Mesenchymal stem cell (in vitro differentiated cells and primary cell): Measurements from ENCODE around the gene GOLGA6L6.
"Not testable (repeated sequence)": the region's sequence is repeated elsewhere in the genome, so short reads cannot be mapped to it uniquely, and the experiment has no call there.

Experiments used
- DNase-seq: peaks from one replicate; pipeline ENCODE4 v3.0.0-alpha.2; 2013
- H2AFZ ChIP-seq: one replicate; pipeline ENCODE4 v1.6.1; 2013; ENCODE audit warnings: low read depth, mild to moderate bottlenecking, control low read depth, inconsistent platforms, low read length, moderate library complexity
- H2AK5ac ChIP-seq: 2 replicates; pipeline ENCODE4 v1.6.1; 2013; ENCODE audit warnings: low read length, moderate library complexity, mild to moderate bottlenecking, inconsistent platforms; ENCODE audit not compliant: severe bottlenecking
- H2BK120ac ChIP-seq: one replicate; pipeline ENCODE4 v1.6.1; 2013; ENCODE audit warnings: low read depth, mild to moderate bottlenecking, inconsistent platforms, low read length, moderate library complexity
- H2BK12ac ChIP-seq, 2 experiments: one replicate each; pipeline ENCODE4 v1.6.1; 2013; ENCODE audit warnings: inconsistent platforms in 2 of 2, low read length in 2 of 2, mild to moderate bottlenecking in 2 of 2, moderate library complexity in 2 of 2, control low read depth in 1 of 2
- H2BK15ac ChIP-seq: one replicate; pipeline ENCODE4 v1.6.1; 2013; ENCODE audit warnings: mild to moderate bottlenecking, low read depth, inconsistent platforms; ENCODE audit not compliant: poor library complexity, severe bottlenecking
- H2BK5ac ChIP-seq: 2 replicates; pipeline ENCODE4 v1.6.1; 2013; ENCODE audit warnings: low read depth, mild to moderate bottlenecking, low read length, control low read depth, inconsistent platforms; ENCODE audit not compliant: poor library complexity, severe bottlenecking
- H3K14ac ChIP-seq, 2 experiments: one replicate each; pipeline ENCODE4 v1.6.1; 2013; ENCODE audit warnings: inconsistent platforms in 2 of 2, low read length in 2 of 2, control low read depth in 1 of 2, mild to moderate bottlenecking in 1 of 2, moderate library complexity in 1 of 2
- H3K18ac ChIP-seq, 2 experiments: one replicate each; pipeline ENCODE4 v1.6.1; 2013; ENCODE audit warnings: inconsistent platforms in 2 of 2, low read length in 2 of 2, control low read depth in 1 of 2, low read depth in 1 of 2, mild to moderate bottlenecking in 1 of 2
- H3K23ac ChIP-seq, 2 experiments: one replicate each; pipeline ENCODE4 v1.6.1; 2013; ENCODE audit warnings: inconsistent platforms in 2 of 2, low read length in 2 of 2, mild to moderate bottlenecking in 2 of 2, moderate library complexity in 2 of 2, control low read depth in 1 of 2
- H3K27ac ChIP-seq: 2 replicates; pipeline ENCODE4 v1.5.1; 2013; ENCODE audit warnings: mild to moderate bottlenecking, moderate library complexity, low read length, control low read depth, inconsistent platforms; ENCODE audit not compliant: poor library complexity, severe bottlenecking
- H3K27me3 ChIP-seq, 2 experiments: 2 replicates each; pipeline versions ENCODE4 v1.6.1 to v1.7.0; 2013; ENCODE audit warnings: low read length in 2 of 2, mild to moderate bottlenecking in 2 of 2, moderate library complexity in 2 of 2, control low read depth in 1 of 2, inconsistent platforms in 1 of 2; ENCODE audit not compliant: control insufficient read depth in 1 of 2, insufficient read depth in 1 of 2
- H3K36me3 ChIP-seq, 2 experiments: 2 replicates each; pipeline versions ENCODE4 v1.6.1 to v1.7.0; 2013; ENCODE audit warnings: low read length in 2 of 2, control low read depth in 1 of 2, inconsistent platforms in 1 of 2, low read depth in 1 of 2, mild to moderate bottlenecking in 1 of 2; ENCODE audit not compliant: insufficient read depth in 2 of 2, control insufficient read depth in 1 of 2
- H3K4ac ChIP-seq, 2 experiments: one replicate each; pipeline ENCODE4 v1.6.1; 2013; ENCODE audit warnings: inconsistent platforms in 2 of 2, low read length in 2 of 2, mild to moderate bottlenecking in 2 of 2, moderate library complexity in 2 of 2, control low read depth in 1 of 2, low read depth in 1 of 2
- H3K4me1 ChIP-seq: 2 replicates; pipeline ENCODE4 v1.6.1; 2013; ENCODE audit warnings: low read depth, low read length, control low read depth; ENCODE audit not compliant: control insufficient read depth, insufficient read depth
- H3K4me2 ChIP-seq: 2 replicates; pipeline ENCODE4 v1.6.1; 2013; ENCODE audit warnings: low read length, mild to moderate bottlenecking, inconsistent platforms; ENCODE audit not compliant: poor library complexity, severe bottlenecking
- H3K4me3 ChIP-seq, 2 experiments: 2 replicates each; pipeline versions ENCODE4 v1.5.1 to v1.7.0; 2013; ENCODE audit warnings: low read length in 2 of 2, mild to moderate bottlenecking in 2 of 2, control low read depth in 1 of 2, low read depth in 1 of 2; ENCODE audit not compliant: insufficient read depth in 1 of 2
- H3K79me1 ChIP-seq: replicated peaks from 2 replicates; pipeline ENCODE4 v1.6.1; 2013; ENCODE audit warnings: mild to moderate bottlenecking, control low read depth, low read length, inconsistent platforms; ENCODE audit not compliant: poor library complexity, severe bottlenecking
- H3K9ac ChIP-seq: 2 replicates; pipeline ENCODE4 v1.7.0; 2013; ENCODE audit warnings: mild to moderate bottlenecking, low read length, moderate library complexity
- H3K9me3 ChIP-seq: 2 replicates; pipeline ENCODE4 v1.7.0; 2013; ENCODE audit warnings: mild to moderate bottlenecking, low read length; ENCODE audit not compliant: control insufficient read depth
- H4K8ac ChIP-seq: one replicate; pipeline ENCODE4 v1.6.1; 2013; ENCODE audit warnings: inconsistent platforms, mild to moderate bottlenecking, low read length, moderate library complexity
- H4K91ac ChIP-seq: one replicate; pipeline ENCODE4 v1.6.1; 2013; ENCODE audit warnings: mild to moderate bottlenecking, low read length, inconsistent platforms
- WGBS: methylation state at CpG from one replicate; pipeline ENCODE4 v1.1.7; 2013; ENCODE audit warnings: mixed read lengths; 5-methylcytosine and 5-hydroxymethylcytosine counted together

GOLGA6L6 gene

DNA sequence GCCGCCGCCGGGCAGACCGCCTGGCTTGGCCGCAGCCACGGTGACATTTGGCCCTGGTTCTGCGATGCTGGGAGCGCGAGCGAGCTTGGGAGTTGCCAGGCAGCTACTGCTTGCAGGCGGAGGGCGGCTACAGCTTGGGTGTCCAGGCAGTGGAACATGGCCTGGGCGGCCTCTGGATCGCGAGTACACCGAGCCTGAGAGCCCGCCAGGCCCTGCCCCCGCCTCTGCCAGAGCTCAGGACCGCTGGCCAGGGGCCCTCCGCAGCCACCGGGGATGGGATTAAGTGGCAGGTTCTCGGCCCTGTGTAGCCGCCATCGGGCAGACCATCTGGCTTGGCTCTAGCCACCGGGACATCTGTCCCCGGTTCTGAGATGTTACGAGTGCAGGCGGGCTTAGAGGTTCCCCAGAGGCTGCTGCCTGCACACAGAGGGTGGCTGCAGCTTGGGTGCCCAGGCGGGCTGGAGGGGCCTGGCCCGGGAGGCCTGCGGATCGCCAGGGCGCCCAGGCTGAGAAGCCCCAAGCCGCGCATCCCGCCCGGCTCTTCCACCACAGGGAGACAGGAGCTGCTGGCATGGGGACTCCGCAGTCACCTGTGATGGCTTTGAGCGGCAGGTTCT lies 40.6 kb upstream of the GOLGA6L6 start:
- not testable (repeated sequence) for H3K27me3 ChIP-seq, H2BK120ac ChIP-seq, H3K9ac ChIP-seq, H4K91ac ChIP-seq, H3K9me3 ChIP-seq, H2AK5ac ChIP-seq, H3K36me3 ChIP-seq, H3K4ac ChIP-seq, H3K18ac ChIP-seq, H4K8ac ChIP-seq, H3K4me1 ChIP-seq, H3K27ac ChIP-seq, H2BK12ac ChIP-seq, H2BK5ac ChIP-seq, H3K4me2 ChIP-seq, H2BK15ac ChIP-seq, DNase-seq, H3K79me1 ChIP-seq, H2AFZ ChIP-seq, H3K14ac ChIP-seq, H3K23ac ChIP-seq, H3K4me3 ChIP-seq
- no CpG with 5 or more reads among the region's 39 CpGs for WGBS

GRCh38 chr15:20581261-20582108 lies 39.9 kb upstream of the GOLGA6L6 start:
- not testable (repeated sequence) for H3K4me3 ChIP-seq, H2BK120ac ChIP-seq, H3K27ac ChIP-seq, H2BK15ac ChIP-seq, H3K14ac ChIP-seq, H3K4me2 ChIP-seq, H2BK5ac ChIP-seq, DNase-seq, H3K4ac ChIP-seq, H3K36me3 ChIP-seq, H3K9ac ChIP-seq, H3K4me1 ChIP-seq, H3K23ac ChIP-seq, H3K27me3 ChIP-seq, H3K79me1 ChIP-seq, H4K8ac ChIP-seq, H3K18ac ChIP-seq, H2AK5ac ChIP-seq, H2BK12ac ChIP-seq, H2AFZ ChIP-seq, H4K91ac ChIP-seq, H3K9me3 ChIP-seq
- no CpG with 5 or more reads among the region's 62 CpGs for WGBS

- not testable (repeated sequence) for H4K91ac ChIP-seq, H2BK15ac ChIP-seq, H2BK120ac ChIP-seq, H3K9me3 ChIP-seq, H3K36me3 ChIP-seq, H3K27ac ChIP-seq, H3K9ac ChIP-seq, H3K4me2 ChIP-seq, H3K4ac ChIP-seq, H3K79me1 ChIP-seq, H2BK12ac ChIP-seq, H2AK5ac ChIP-seq, H4K8ac ChIP-seq, H3K4me1 ChIP-seq, H2BK5ac ChIP-seq, DNase-seq, H3K27me3 ChIP-seq, H3K4me3 ChIP-seq, H3K14ac ChIP-seq, H2AFZ ChIP-seq, H3K18ac ChIP-seq, H3K23ac ChIP-seq
- WGBS, result no CpG with 5 or more reads among the region's 14 CpGs
Observed at GRCh38 chr15:20579662-20580061, 38.1 kb upstream of the GOLGA6L6 start.

DNA sequence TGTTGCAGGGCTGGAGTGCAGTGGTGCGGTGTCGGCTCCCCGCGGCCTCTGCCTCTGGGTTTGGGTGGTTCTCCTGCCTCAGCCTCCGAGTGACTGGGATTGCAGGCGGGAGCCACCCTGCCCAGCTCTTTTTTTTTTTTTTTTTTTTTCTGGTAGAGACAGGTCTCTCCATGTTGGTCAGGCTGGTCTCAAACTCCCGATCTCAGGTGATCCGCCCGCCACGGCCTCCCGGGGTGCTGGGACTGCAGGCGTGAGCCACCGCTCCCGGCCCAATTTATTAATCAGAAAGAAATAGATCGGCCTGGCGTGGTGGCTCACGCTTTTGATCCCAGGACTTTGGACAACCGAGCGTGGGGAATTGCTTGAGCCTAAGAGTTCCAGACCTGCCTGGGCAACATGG lies 9.7 kb upstream of the GOLGA6L6 start:
- not testable (repeated sequence) for H2BK12ac ChIP-seq, H3K79me1 ChIP-seq, H2AFZ ChIP-seq, H2BK15ac ChIP-seq, H3K9me3 ChIP-seq, H4K8ac ChIP-seq, H4K91ac ChIP-seq, H3K4ac ChIP-seq, H3K27ac ChIP-seq, DNase-seq, H3K9ac ChIP-seq, H3K4me2 ChIP-seq, H3K23ac ChIP-seq, H3K27me3 ChIP-seq, H3K4me1 ChIP-seq, H3K36me3 ChIP-seq, H3K14ac ChIP-seq, H2BK120ac ChIP-seq, H2BK5ac ChIP-seq, H3K4me3 ChIP-seq, H2AK5ac ChIP-seq, H3K18ac ChIP-seq
- no CpG with 5 or more reads among the region's 19 CpGs for WGBS
